Mesenchymal stem cell (in vitro differentiated cells and primary cell): ENCODE measurements around the gene CEP89.

Experiments
- DNase-seq: peaks from one replicate; pipeline ENCODE4 v3.0.0-alpha.2; 2013
- H2AFZ ChIP-seq: one replicate; pipeline ENCODE4 v1.6.1; 2013; ENCODE audit warnings: low read depth, mild to moderate bottlenecking, control low read depth, inconsistent platforms, low read length, moderate library complexity
- H2AK5ac ChIP-seq: 2 replicates; pipeline ENCODE4 v1.6.1; 2013; ENCODE audit warnings: low read length, moderate library complexity, mild to moderate bottlenecking, inconsistent platforms; ENCODE audit not compliant: severe bottlenecking
- H2BK120ac ChIP-seq: one replicate; pipeline ENCODE4 v1.6.1; 2013; ENCODE audit warnings: low read depth, mild to moderate bottlenecking, inconsistent platforms, low read length, moderate library complexity
- H2BK12ac ChIP-seq, 2 experiments: one replicate each; pipeline ENCODE4 v1.6.1; 2013; ENCODE audit warnings: inconsistent platforms in 2 of 2, low read length in 2 of 2, mild to moderate bottlenecking in 2 of 2, moderate library complexity in 2 of 2, control low read depth in 1 of 2
- H2BK15ac ChIP-seq: one replicate; pipeline ENCODE4 v1.6.1; 2013; ENCODE audit warnings: mild to moderate bottlenecking, low read depth, inconsistent platforms; ENCODE audit not compliant: poor library complexity, severe bottlenecking
- H2BK5ac ChIP-seq: 2 replicates; pipeline ENCODE4 v1.6.1; 2013; ENCODE audit warnings: low read depth, mild to moderate bottlenecking, low read length, control low read depth, inconsistent platforms; ENCODE audit not compliant: poor library complexity, severe bottlenecking
- H3K14ac ChIP-seq, 2 experiments: one replicate each; pipeline ENCODE4 v1.6.1; 2013; ENCODE audit warnings: inconsistent platforms in 2 of 2, low read length in 2 of 2, control low read depth in 1 of 2, mild to moderate bottlenecking in 1 of 2, moderate library complexity in 1 of 2
- H3K18ac ChIP-seq, 2 experiments: one replicate each; pipeline ENCODE4 v1.6.1; 2013; ENCODE audit warnings: inconsistent platforms in 2 of 2, low read length in 2 of 2, control low read depth in 1 of 2, low read depth in 1 of 2, mild to moderate bottlenecking in 1 of 2
- H3K23ac ChIP-seq, 2 experiments: one replicate each; pipeline ENCODE4 v1.6.1; 2013; ENCODE audit warnings: inconsistent platforms in 2 of 2, low read length in 2 of 2, mild to moderate bottlenecking in 2 of 2, moderate library complexity in 2 of 2, control low read depth in 1 of 2
- H3K27ac ChIP-seq: 2 replicates; pipeline ENCODE4 v1.5.1; 2013; ENCODE audit warnings: mild to moderate bottlenecking, moderate library complexity, low read length, control low read depth, inconsistent platforms; ENCODE audit not compliant: poor library complexity, severe bottlenecking
- H3K27me3 ChIP-seq, 2 experiments: 2 replicates each; pipeline versions ENCODE4 v1.6.1 to v1.7.0; 2013; ENCODE audit warnings: low read length in 2 of 2, mild to moderate bottlenecking in 2 of 2, moderate library complexity in 2 of 2, control low read depth in 1 of 2, inconsistent platforms in 1 of 2; ENCODE audit not compliant: control insufficient read depth in 1 of 2, insufficient read depth in 1 of 2
- H3K36me3 ChIP-seq, 2 experiments: 2 replicates each; pipeline versions ENCODE4 v1.6.1 to v1.7.0; 2013; ENCODE audit warnings: low read length in 2 of 2, control low read depth in 1 of 2, inconsistent platforms in 1 of 2, low read depth in 1 of 2, mild to moderate bottlenecking in 1 of 2; ENCODE audit not compliant: insufficient read depth in 2 of 2, control insufficient read depth in 1 of 2
- H3K4ac ChIP-seq, 2 experiments: one replicate each; pipeline ENCODE4 v1.6.1; 2013; ENCODE audit warnings: inconsistent platforms in 2 of 2, low read length in 2 of 2, mild to moderate bottlenecking in 2 of 2, moderate library complexity in 2 of 2, control low read depth in 1 of 2, low read depth in 1 of 2
- H3K4me1 ChIP-seq: 2 replicates; pipeline ENCODE4 v1.6.1; 2013; ENCODE audit warnings: low read depth, low read length, control low read depth; ENCODE audit not compliant: control insufficient read depth, insufficient read depth
- H3K4me2 ChIP-seq: 2 replicates; pipeline ENCODE4 v1.6.1; 2013; ENCODE audit warnings: low read length, mild to moderate bottlenecking, inconsistent platforms; ENCODE audit not compliant: poor library complexity, severe bottlenecking
- H3K4me3 ChIP-seq, 2 experiments: 2 replicates each; pipeline versions ENCODE4 v1.5.1 to v1.7.0; 2013; ENCODE audit warnings: low read length in 2 of 2, mild to moderate bottlenecking in 2 of 2, control low read depth in 1 of 2, low read depth in 1 of 2; ENCODE audit not compliant: insufficient read depth in 1 of 2
- H3K79me1 ChIP-seq: replicated peaks from 2 replicates; pipeline ENCODE4 v1.6.1; 2013; ENCODE audit warnings: mild to moderate bottlenecking, control low read depth, low read length, inconsistent platforms; ENCODE audit not compliant: poor library complexity, severe bottlenecking
- H3K9ac ChIP-seq: 2 replicates; pipeline ENCODE4 v1.7.0; 2013; ENCODE audit warnings: mild to moderate bottlenecking, low read length, moderate library complexity
- H3K9me3 ChIP-seq: 2 replicates; pipeline ENCODE4 v1.7.0; 2013; ENCODE audit warnings: mild to moderate bottlenecking, low read length; ENCODE audit not compliant: control insufficient read depth
- H4K8ac ChIP-seq: one replicate; pipeline ENCODE4 v1.6.1; 2013; ENCODE audit warnings: inconsistent platforms, mild to moderate bottlenecking, low read length, moderate library complexity
- H4K91ac ChIP-seq: one replicate; pipeline ENCODE4 v1.6.1; 2013; ENCODE audit warnings: mild to moderate bottlenecking, low read length, inconsistent platforms
- WGBS: methylation state at CpG from one replicate; pipeline ENCODE4 v1.1.7; 2013; ENCODE audit warnings: mixed read lengths; 5-methylcytosine and 5-hydroxymethylcytosine counted together

The CEP89 gene

DNA sequence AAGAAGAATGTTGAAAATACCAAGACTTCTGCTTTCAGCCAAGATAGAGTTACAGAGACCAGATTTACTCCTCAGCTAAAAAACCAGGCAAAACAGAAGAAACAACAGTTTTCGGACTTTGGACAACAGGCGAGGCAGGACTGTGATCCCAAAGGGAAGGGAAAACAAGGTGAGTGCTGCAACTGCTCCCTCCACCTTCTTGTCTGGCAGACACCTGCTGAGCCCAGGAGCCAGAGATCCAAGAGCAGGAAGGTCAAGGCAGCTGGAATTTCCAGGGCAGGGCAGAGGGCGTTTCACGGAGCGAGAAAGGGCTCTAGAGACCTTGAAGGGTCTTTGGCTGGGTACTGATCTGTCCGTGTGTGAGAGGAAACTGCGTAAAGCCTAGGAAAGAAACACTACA lies 69.3 kb downstream of the CEP89 start:
- Histone ChIP-seq H4K91ac (no peak overlapping the region), H3K4me2 (no peak overlapping the region), H3K4me3 (no peak overlapping the region), H2BK12ac (no peak overlapping the region), H3K23ac (peak overlapping the region in 1 of 2 experiments; percentile 72), H2AFZ (no peak overlapping the region), H3K79me1 (peaks cover 3% of the 10 kb centered on the region), H3K4me1 (no peaks in the 10 kb centered on the region), H3K36me3 (peaks cover 18 to 67% of the 10 kb centered on the region in 2 experiments), H3K27me3 (no peaks in the 10 kb centered on the region), H3K18ac (no peak overlapping the region), H3K9ac (no peak overlapping the region), H2BK120ac (no peak overlapping the region), H3K4ac (no peak overlapping the region), H3K27ac (no peak overlapping the region), H3K9me3 (peaks cover 6% of the 10 kb centered on the region), H2BK15ac (no peak overlapping the region), H3K14ac (no peak overlapping the region), H4K8ac (no peak overlapping the region), H2BK5ac (no peak overlapping the region), H2AK5ac (no peak overlapping the region)
- 74% methylated on average over 5 of the region's 7 CpGs for WGBS
- DNase-seq: no peak

DNA sequence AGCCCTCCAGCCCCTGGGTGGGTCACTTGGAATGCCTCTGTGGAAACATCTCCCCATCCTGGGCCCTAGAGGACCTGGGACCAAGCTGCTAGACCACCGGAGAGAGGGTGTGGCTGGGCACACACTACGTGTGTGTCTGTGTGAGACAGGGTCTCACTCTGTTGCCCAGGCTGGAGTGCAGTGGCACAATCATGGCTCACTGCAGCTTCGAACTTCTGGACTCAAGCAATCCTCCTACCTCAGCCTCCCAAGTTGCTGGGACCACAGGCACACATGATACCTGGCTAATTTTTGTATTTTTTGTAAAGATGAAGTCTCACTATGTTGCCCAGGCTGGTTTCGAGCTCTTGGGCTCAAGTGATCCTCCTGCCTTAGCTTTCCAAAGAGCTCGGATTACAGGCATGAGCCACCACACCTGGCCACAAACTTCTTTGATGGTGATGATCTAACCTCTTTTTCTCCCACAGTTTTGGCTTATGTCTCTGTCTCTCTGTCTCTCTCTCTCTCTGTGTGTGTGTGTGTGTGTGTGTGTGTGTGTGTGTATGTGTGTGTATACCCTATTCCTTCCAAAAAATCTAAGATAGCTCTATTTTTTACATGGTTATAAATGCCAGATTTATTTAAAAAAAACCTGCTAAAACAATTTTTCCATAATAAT lies 70.1 kb downstream of the CEP89 start:
- H3K27ac ChIP-seq: no peak overlapping the region
- no peak overlapping the region for H2BK15ac ChIP-seq
- no peak overlapping the region for H2BK12ac ChIP-seq
- H3K4ac ChIP-seq: no peak overlapping the region
- H3K14ac ChIP-seq: no peak overlapping the region
- peaks cover 12 to 67% of the 10 kb centered on the region in 2 experiments for H3K36me3 ChIP-seq
- no peak overlapping the region for H3K4me2 ChIP-seq
- no peak for DNase-seq
- H3K27me3 ChIP-seq: no peaks in the 10 kb centered on the region
- no peak overlapping the region for H4K8ac ChIP-seq
- no peak overlapping the region for H2BK5ac ChIP-seq
- no peak overlapping the region for H2BK120ac ChIP-seq
- H2AK5ac ChIP-seq: no peak overlapping the region
- peaks cover 3% of the 10 kb centered on the region for H3K79me1 ChIP-seq
- no peak overlapping the region for H3K18ac ChIP-seq
- peaks cover 6% of the 10 kb centered on the region for H3K9me3 ChIP-seq
- no peak overlapping the region for H3K4me3 ChIP-seq
- H2AFZ ChIP-seq: no peak overlapping the region
- H3K23ac ChIP-seq: no peak overlapping the region
- no peak overlapping the region for H4K91ac ChIP-seq
- no peaks in the 10 kb centered on the region for H3K4me1 ChIP-seq
- WGBS: 83% methylated on average over 2 of the region's 5 CpGs
- no peak overlapping the region for H3K9ac ChIP-seq

DNA sequence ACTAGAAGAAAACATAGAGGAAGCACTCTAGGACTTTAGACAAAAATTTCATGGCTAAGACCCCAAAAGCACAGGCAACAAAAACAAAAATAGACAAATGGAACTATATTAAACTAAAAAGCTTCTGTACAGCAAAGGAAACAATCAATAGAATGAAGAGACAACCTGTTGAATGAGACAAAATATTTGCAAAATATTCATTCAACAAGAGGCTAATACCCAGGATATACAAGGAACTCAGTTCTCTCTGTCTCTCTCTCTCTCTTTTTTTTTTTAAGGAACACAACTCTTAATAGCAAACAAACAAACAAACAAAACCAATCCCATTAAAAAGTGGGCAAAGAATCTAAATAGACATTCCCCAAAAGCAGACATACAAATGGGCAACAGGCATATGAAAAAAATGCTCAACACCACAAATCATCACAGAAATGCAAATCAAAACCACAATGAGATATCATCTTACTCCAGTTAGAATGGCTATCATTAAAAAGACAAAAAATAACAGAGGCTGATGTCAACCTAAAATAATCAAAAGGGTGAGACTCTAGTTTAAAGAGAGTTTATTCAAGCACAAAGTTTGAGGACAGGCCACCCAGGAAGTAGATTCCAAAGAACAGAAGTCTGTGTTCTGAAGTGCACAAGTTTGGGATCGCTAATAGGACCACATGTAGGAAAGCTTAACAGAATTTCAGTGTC lies 75.1 kb downstream of the CEP89 start:
- Histone ChIP-seq H3K14ac (no peak overlapping the region), H3K27me3 (no peaks in the 10 kb centered on the region), H3K4ac (no peak overlapping the region), H3K36me3 (peaks cover 13 to 66% of the 10 kb centered on the region in 2 experiments), H2AK5ac (no peak overlapping the region), H3K4me1 (no peaks in the 10 kb centered on the region), H3K9me3 (peaks cover 19% of the 10 kb centered on the region), H2AFZ (no peak overlapping the region), H2BK120ac (no peak overlapping the region), H3K27ac (no peak overlapping the region), H3K4me2 (no peak overlapping the region), H3K79me1 (peaks cover 6% of the 10 kb centered on the region), H2BK15ac (no peak overlapping the region), H3K18ac (no peak overlapping the region), H3K9ac (no peak overlapping the region), H4K91ac (no peak overlapping the region), H2BK5ac (no peak overlapping the region), H3K23ac (no peak overlapping the region), H3K4me3 (no peak overlapping the region), H4K8ac (no peak overlapping the region), H2BK12ac (no peak overlapping the region)
- DNase-seq: no peak
- WGBS: 100% methylated on average over 1 of the region's 1 CpG

DNA sequence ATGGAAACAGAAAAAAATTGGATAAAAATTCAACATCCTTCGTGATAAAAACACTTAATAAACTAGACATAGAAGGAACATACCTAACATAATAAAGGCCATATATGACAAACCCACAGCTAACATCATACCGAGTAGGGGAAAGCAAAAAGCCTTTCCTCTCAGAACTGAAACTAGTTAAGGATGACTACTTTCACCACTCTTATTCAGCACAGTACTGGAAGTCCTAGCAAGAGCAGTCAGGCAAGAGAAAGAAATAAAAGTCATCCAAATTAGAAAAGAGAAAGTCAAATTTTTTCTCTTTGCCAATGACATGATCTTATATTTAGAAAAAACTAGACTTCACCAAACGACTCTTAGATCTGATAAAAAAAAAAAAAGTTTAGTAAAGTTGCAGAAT lies 76.4 kb downstream of the CEP89 start:
- H3K27ac ChIP-seq: no peak overlapping the region
- no peak overlapping the region for H2BK120ac ChIP-seq
- no peak overlapping the region for H3K23ac ChIP-seq
- no peak overlapping the region for H4K91ac ChIP-seq
- H3K4ac ChIP-seq: no peak overlapping the region
- peaks cover 18 to 65% of the 10 kb centered on the region in 2 experiments for H3K36me3 ChIP-seq
- H3K27me3 ChIP-seq: no peaks in the 10 kb centered on the region
- H3K18ac ChIP-seq: no peak overlapping the region
- H2AK5ac ChIP-seq: no peak overlapping the region
- WGBS: 95% methylated on average over 2 of the region's 3 CpGs
- no peak overlapping the region for H4K8ac ChIP-seq
- H3K4me3 ChIP-seq: no peak overlapping the region
- H2BK15ac ChIP-seq: no peak overlapping the region
- H2AFZ ChIP-seq: no peak overlapping the region
- H3K14ac ChIP-seq: no peak overlapping the region
- H3K9ac ChIP-seq: no peak overlapping the region
- no peak for DNase-seq
- H3K9me3 ChIP-seq: peaks cover 24% of the 10 kb centered on the region
- H2BK12ac ChIP-seq: no peak overlapping the region
- H2BK5ac ChIP-seq: no peak overlapping the region
- H3K4me2 ChIP-seq: no peak overlapping the region
- peaks cover 13% of the 10 kb centered on the region for H3K79me1 ChIP-seq
- peaks cover 1% of the 10 kb centered on the region for H3K4me1 ChIP-seq
